ENCODE data around the gene ELL3.

DNA sequence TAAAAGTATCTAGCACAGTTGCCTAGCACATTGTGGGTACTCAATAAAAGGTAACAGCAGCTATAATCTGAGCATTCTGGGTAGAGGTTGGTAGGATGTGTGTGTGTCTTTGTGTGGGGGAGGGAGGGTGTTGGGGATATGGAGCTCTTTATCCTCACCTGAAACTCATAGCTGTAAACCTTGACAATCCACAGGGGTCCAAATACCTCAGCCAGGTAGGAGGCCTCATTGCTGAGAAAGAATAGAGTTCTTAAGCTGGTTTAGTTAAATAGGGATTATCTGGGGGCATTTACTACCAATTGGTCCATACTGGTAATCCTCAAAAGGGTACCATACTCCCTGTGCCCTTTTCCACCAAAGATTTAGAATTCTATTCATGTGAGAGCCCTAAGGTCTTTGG lies 19.2 kb upstream of the ELL3 start:
- TF ChIP-seq, protein P1, sequence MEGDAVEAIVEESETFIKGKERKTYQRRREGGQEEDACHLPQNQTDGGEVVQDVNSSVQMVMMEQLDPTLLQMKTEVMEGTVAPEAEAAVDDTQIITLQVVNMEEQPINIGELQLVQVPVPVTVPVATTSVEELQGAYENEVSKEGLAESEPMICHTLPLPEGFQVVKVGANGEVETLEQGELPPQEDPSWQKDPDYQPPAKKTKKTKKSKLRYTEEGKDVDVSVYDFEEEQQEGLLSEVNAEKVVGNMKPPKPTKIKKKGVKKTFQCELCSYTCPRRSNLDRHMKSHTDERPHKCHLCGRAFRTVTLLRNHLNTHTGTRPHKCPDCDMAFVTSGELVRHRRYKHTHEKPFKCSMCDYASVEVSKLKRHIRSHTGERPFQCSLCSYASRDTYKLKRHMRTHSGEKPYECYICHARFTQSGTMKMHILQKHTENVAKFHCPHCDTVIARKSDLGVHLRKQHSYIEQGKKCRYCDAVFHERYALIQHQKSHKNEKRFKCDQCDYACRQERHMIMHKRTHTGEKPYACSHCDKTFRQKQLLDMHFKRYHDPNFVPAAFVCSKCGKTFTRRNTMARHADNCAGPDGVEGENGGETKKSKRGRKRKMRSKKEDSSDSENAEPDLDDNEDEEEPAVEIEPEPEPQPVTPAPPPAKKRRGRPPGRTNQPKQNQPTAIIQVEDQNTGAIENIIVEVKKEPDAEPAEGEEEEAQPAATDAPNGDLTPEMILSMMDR (IDR thresholded peaks at IDR 0.05; ENCODE audit: extremely low read depth in 1 of 2, insufficient read depth in 1 of 2, low read depth in 1 of 2, low read length in 2 of 2): no peak
- TF ChIP-seq POLR2AphosphoS5 (IDR thresholded peaks at IDR 0.05; ENCODE audit: insufficient read depth, low read depth, low read length) (no peak), POLR2A (IDR thresholded peaks at IDR 0.05; ENCODE audit: low read depth, low read length) (no peak)

Data from endothelial cell of umbilical vein (primary cell).